Stimulated activated CD4-positive, alpha-beta T cell treated with anti-CD3 and anti-CD28 coated beads, Interleukin-2, amount 100 ng/mL, for 24 hours (primary cell): Measurements from ENCODE around the gene ZDHHC24.
A peak's percentile ranks its signal among the peaks of the same experiment; 100 is the strongest.
"Not testable (repeated sequence)": the region's sequence is repeated elsewhere in the genome, so short reads cannot be mapped to it uniquely, and the experiment has no call there.

Experiments used
- DNase-seq, 2 donors: peaks; one replicate each; pipeline ENCODE4 v3.0.0-alpha.2; 2020

Gene ZDHHC24

GRCh38 chr11:66545701-66546367, at the start of gene ZDHHC24:
Gene ZDHHC24 (minus strand): TSS chr11:66546048. CDS start chr11:66546003, 45 bp downstream.
- peak; percentile 90 to 96 for DNase-seq

- DNase-seq = no peak
Measured at GRCh38 chr11:66595245-66595904, 49.5 kb upstream of the ZDHHC24 start.

- no peak for DNase-seq
Measured at GRCh38 chr11:66593650-66594049, 47.8 kb upstream of the ZDHHC24 start.

GRCh38 chr11:66593303-66593635, 47.4 kb upstream of the ZDHHC24 start:
- DNase-seq = no peak

GRCh38 chr11:66592457-66593302, 46.8 kb upstream of the ZDHHC24 start, which contains the start of the genes CCDC87 and CCS:
Gene CCDC87 (minus strand): TSS chr11:66593063. CDS start chr11:66593015, 48 bp downstream.
Gene CCS (plus strand): TSS chr11:66593185. CDS start chr11:66593262, 77 bp downstream.
- peak; percentile 99 for DNase-seq

- no peak for DNase-seq
Measured at GRCh38 chr11:66591175-66591574, 45.3 kb upstream of the ZDHHC24 start.

GRCh38 chr11:66589996-66590675, 44.3 kb upstream of the ZDHHC24 start:
- no peak for DNase-seq

GRCh38 chr11:66589315-66589714, 43.5 kb upstream of the ZDHHC24 start:
- not testable (repeated sequence) for DNase-seq

GRCh38 chr11:66586136-66586535, 40.3 kb upstream of the ZDHHC24 start:
- DNase-seq = no peak

GRCh38 chr11:66585447-66585846, 39.6 kb upstream of the ZDHHC24 start:
- DNase-seq = not testable (repeated sequence)

GRCh38 chr11:66582565-66583147, 36.8 kb upstream of the ZDHHC24 start:
- not testable (repeated sequence) for DNase-seq

GRCh38 chr11:66581261-66581660, 35.4 kb upstream of the ZDHHC24 start:
- no peak for DNase-seq

- no peak for DNase-seq
Measured at GRCh38 chr11:66580803-66581202, 35.0 kb upstream of the ZDHHC24 start.

- DNase-seq = peak; percentile 88 to 92
Measured at GRCh38 chr11:66579017-66579606, 33.3 kb upstream of the ZDHHC24 start.

GRCh38 chr11:66570850-66571180, 25.0 kb upstream of the ZDHHC24 start:
- DNase-seq = no peak

- DNase-seq = no peak
Measured at GRCh38 chr11:66570079-66570849, 24.4 kb upstream of the ZDHHC24 start.

- DNase-seq = no peak
Measured at GRCh38 chr11:66569076-66569475, 23.2 kb upstream of the ZDHHC24 start.

GRCh38 chr11:66568124-66568916, 22.5 kb upstream of the ZDHHC24 start, which contains the start of gene CTSF:
Gene CTSF (minus strand): TSS chr11:66568606. CDS start chr11:66568486, 120 bp downstream.
- DNase-seq = peak; percentile 76 to 80

GRCh38 chr11:66567787-66568123, 21.9 kb upstream of the ZDHHC24 start:
- DNase-seq = no peak

- no peak for DNase-seq
Measured at GRCh38 chr11:66566221-66566620, 20.4 kb upstream of the ZDHHC24 start.

GRCh38 chr11:66564984-66565383, 19.1 kb upstream of the ZDHHC24 start:
- no peak for DNase-seq
